HG03442 (cell line): ENCODE results near the gene GRIK4.

Source experiments
- ATAC-seq: cut with Tn5 transposase; IDR thresholded peaks from one replicate; pipeline ENCODE4 v1.9.1; 2021; ENCODE audit warnings: mild to moderate bottlenecking, moderate library complexity; ENCODE audit not compliant: unreplicated experiment

Gene GRIK4

DNA sequence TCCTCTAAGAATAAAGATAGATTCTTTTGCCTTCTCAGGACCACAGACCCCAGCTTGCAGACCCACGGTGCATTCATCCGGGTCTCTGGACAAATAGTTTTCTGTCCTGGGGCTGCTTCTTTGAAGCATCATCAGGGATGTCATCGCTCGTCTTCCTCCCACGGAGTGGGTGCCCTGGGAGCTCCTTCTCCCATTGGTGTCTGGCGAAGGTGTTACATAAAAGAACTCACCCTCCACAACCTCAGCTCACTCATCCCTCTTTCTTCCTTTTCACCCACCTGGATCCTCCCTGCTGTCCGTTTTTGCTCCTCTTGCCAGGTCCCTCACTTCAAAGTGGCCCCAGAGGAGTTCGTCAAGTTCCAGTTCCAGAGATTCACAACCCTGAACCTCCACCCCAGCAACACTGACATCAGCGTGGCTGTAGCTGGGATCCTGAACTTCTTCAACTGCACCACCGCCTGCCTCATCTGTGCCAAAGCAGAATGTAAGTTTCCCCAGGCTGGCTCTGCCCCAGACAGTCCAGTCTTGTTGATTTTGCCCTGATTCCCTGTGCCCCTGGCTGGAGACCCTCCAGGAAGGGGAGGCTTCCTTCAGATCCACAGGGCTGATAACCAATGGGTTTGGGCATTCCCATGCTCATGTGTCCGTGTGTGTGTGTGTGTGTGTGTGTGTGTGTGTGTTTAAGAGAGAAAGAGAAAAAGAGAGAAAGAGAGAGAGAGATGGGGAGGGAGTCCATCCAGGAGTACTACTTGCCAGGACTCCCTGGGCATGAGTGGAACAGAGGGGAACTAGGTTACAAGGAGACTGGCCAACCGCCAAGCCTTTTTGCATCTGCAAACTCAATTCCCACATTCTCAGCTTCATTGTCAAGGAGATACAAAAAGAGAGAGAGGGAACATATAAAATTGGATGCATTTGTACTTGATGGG, 308.2 kb downstream of the GRIK4 start:
- no peak for ATAC-seq

- ATAC-seq, result no peak
Measured at GRCh38 chr11:120823159-120823558, 311.6 kb downstream of the GRIK4 start.

DNA sequence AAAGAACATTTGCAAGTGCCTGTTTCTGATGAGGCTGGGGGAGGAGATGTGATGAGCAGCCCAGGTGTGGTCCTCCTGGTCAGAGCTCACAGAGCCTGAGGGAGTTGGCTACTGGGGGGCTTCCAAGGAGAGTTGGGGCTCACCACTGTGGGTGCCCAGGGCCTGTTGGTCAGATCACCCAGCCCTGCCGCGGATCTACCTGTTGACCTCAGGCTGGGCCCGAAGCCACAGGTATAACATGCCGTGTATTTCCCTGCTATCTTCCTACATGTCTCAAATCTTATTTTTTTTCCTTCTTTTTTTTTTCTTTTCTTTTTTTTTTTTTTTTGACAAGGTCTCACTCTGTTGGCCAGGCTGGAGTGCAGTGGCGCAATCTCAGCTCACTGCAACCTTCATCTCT, 312.7 kb downstream of the GRIK4 start:
- ATAC-seq, result no peak

DNA sequence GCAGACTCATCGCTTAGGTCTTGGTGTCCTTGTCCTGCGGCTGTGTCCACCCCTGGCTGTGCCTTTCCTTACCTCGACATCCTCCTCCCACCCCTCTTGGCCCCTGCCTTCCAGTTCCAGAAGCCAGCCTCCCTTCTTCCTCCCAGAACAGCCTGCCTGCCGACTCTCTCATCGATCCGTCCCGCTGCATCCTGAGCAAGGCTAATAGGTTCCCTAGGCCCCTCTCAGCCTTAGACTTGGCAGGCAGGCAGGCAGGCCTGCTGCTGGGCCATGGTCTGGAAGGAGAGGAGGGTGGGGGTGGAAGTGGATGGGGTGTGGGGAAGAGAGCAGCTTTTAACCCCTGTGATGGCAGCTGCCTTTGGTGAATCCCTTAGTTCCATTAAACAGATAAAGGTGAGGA, 315.6 kb downstream of the GRIK4 start:
- no peak for ATAC-seq

DNA sequence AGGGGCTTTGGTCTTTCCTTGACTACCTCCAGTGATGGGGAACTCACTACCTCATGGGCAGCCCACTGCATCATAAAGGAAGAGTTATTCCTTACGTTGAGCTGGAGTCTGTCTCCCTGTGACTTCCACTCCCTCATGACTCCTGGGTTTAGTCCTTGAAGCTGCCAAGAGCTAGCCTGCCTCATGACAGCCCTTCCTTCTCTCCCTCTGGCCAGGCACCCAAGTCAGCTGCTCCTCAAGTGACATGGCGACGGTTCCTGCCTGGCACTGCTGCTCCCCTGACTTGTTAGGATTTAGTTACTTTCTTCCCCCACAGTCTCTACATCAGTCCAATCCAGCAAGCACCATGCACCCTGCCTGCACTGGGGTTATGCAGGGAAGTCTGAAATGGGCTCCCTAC, 316.3 kb downstream of the GRIK4 start:
- no peak for ATAC-seq

- ATAC-seq, result no peak
Measured at GRCh38 chr11:120828847-120829246, 317.3 kb downstream of the GRIK4 start.

GRCh38 chr11:120830085-120830620, 318.6 kb downstream of the GRIK4 start:
- ATAC-seq, result no peak

- ATAC-seq, result no peak
Measured at GRCh38 chr11:120832481-120833238, 321.1 kb downstream of the GRIK4 start.

- no peak for ATAC-seq
Measured at GRCh38 chr11:120834686-120835210, 323.2 kb downstream of the GRIK4 start.

DNA sequence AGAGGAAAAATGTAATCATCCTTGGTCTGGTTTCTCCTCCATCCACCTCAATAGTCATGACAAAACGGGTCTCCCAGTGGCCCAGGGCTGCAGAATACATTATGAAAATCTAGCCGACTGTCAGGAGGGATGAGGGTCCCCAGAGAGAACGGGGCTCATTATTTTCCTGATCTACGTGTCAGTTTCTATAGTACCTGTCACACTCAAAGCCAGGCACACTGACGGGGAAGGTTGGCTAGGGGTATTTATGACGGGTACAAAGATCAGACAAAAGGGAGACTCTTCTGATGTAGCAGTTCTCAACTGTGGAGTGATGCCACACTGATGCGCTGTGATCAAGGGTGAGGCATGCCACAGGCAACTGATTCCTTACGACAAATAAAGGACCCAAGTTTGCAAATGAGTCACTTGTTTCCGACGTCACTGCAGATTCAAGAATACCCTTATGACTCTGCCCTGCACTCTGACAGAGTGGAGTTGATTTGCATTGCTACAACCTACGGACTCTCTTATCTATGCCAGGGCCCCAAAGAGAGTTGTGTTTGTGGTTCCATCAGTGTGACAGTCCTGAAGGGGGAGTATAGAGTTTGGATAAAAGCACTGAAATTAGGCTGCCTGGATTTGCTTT, 324.2 kb downstream of the GRIK4 start:
- peak; percentile 96 for ATAC-seq

DNA sequence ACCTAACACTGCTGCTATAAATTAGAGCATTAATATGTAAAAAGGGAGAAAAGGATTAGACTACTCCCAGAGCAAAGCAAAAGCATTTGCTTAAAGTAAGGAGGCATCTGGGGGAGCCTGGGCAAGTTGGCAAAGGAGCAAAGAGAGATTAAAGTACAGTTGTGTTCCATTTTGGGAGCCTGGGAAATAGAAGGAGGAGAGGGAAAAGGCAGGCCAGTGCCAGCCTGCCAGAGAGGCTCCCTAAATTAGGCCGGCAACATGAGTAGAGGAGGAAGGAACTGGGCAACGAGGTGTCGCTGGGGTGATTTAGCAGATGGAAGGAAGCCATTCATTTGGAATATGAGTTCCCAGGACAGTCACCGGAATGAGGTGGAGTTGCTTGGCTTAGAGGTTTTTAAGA, 326.1 kb downstream of the GRIK4 start:
- ATAC-seq, result no peak

DNA sequence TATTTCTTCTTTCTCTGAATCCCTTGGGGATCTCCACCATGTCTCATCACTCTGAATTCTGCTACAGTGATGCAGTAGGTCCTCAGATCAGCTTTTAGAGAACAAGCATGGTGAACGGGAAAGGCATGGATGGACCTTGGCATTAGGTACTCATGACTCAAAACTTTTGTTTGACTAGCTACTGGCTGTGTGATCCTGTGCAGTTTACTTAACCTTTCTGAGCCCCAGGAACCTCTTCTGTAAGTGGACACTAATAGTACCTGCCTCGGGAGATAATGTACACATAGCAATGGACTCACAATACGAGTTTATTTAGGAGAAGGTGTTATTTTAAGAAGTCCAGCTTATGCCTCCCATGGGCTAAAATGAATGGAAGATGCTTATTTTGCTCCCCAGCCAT, 327.7 kb downstream of the GRIK4 start:
- ATAC-seq, result no peak

GRCh38 chr11:120839846-120840402, 328.4 kb downstream of the GRIK4 start:
- ATAC-seq, result no peak

- ATAC-seq, result no peak
Measured at GRCh38 chr11:120840661-120841060, 329.1 kb downstream of the GRIK4 start.

DNA sequence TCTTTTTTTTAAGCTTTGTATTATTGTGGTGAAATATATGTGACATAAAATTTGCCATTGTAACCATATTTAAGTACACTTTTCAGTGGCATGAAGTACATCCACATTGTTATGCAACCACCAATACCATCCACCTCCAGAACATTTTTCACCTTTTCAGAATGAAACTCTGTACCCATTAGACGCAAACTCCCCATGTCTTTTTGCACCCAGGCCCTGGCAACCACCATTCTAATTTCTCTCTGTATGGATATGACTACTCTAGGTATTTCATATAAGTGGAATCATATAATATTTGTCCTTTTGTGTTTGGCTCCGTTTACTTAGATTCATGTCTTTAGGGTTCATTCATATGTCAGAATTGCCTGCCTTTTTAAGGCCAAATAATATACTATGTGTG, 329.5 kb downstream of the GRIK4 start:
- no peak for ATAC-seq

- no peak for ATAC-seq
Measured at GRCh38 chr11:120842195-120842594, 330.6 kb downstream of the GRIK4 start.

- no peak for ATAC-seq
Measured at GRCh38 chr11:120853435-120853834, 341.9 kb downstream of the GRIK4 start.

DNA sequence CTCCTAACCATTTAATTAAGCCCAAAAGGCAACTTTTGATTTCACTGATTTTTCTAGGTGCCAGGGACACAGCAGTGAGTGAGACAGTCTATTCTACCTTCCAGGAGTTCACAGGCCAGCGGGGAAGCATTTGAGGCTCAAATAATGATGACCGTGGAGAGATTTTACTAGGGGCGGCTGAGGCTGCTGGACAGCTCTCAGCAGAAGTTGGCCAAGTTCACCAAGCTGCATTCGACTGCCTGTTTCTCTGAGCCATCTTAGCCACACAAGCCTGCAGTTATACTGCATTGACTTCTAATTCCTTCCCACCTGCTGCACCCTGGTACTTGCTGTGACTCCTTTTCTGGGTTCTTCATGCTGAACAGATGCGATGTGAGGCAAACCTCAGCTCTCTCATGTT, 343.4 kb downstream of the GRIK4 start:
- no peak for ATAC-seq

DNA sequence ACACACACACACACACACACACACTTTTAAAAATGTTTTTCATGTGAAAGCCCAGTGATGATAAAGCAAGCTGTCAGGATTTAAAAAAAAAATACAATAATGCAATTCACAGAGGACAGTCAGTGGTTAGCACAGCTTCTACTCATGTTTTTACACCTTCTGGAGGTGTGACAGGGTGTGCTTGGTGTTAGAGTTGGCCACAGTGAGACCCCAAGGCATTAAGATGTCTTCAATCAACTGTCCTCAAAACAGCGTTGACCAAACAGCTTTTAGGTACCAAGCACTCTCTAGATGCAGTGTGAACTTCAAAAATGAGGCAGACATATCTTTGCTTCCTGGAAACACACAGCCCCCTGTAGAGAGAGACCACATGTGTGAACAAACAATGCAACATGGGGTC, 346.0 kb downstream of the GRIK4 start:
- ATAC-seq, result no peak

GRCh38 chr11:120858740-120859139, 347.2 kb downstream of the GRIK4 start:
- ATAC-seq, result no peak
